ENCODE data around the gene NEDD9.

DNA sequence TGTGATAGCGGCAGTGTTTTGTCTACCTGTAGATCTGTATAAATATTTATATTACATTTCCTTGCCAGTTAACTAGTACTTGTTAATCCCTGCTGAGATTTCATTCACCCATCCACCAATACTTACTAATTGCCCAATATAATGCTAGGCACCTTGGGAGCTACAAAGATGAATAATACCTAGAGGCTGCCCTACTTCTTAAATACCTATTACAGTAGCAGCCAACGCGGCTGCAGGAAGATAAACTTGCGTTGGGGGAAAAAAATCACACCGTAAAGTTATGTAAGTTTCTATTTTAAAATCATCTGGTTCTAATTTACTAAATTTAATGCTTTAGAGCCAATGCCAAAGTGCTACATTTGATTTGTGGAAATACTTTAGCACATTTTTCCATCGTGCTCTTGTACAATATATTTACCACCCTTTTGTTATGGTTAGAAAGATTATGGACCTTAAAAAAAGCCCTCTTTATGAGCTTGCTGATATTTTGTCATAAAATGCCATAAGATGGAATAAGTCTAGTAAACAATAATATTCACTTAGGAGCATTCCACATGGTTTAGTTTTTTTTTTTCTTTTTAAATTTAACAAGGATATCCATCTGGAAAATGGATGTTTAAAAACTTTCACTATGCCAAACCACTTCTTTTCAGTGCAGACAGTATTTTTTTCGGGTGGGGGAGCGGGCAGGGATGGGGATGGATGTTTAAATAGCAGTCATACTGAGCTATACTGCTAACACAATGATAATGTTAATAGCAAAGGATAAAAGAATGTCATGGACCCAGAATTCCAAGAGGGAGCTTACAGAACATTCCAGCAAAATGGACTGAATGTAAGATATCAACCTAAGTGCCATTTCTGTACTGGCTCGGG lies 13.2 kb upstream of the NEDD9 start:
- TF ChIP-seq, protein P1, sequence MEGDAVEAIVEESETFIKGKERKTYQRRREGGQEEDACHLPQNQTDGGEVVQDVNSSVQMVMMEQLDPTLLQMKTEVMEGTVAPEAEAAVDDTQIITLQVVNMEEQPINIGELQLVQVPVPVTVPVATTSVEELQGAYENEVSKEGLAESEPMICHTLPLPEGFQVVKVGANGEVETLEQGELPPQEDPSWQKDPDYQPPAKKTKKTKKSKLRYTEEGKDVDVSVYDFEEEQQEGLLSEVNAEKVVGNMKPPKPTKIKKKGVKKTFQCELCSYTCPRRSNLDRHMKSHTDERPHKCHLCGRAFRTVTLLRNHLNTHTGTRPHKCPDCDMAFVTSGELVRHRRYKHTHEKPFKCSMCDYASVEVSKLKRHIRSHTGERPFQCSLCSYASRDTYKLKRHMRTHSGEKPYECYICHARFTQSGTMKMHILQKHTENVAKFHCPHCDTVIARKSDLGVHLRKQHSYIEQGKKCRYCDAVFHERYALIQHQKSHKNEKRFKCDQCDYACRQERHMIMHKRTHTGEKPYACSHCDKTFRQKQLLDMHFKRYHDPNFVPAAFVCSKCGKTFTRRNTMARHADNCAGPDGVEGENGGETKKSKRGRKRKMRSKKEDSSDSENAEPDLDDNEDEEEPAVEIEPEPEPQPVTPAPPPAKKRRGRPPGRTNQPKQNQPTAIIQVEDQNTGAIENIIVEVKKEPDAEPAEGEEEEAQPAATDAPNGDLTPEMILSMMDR (IDR thresholded peaks at IDR 0.05; ENCODE audit: low read depth, low read length, poor library complexity, severe bottlenecking) = no peak
- no peak for TF ChIP-seq EZH2phosphoT487 (IDR thresholded peaks at IDR 0.05; ENCODE audit: borderline replicate concordance, low read length)
